AG04449 (cell line): ENCODE results near the gene MUCL3.

Experiments used
- CTCF ChIA-PET: fragments of 350-600 bp; formaldehyde crosslinking; extraction: SDS; loops from one replicate; lab custom pipeline; 2021; ENCODE audit warnings: antibody characterized with exemption; lab: Yijun Ruan, JAX
- POLR2A ChIA-PET: fragments of 400-600, 350-600 bp; formaldehyde crosslinking; extraction: SDS; loops from one replicate; lab custom pipeline; 2020; ENCODE audit warnings: antibody characterized with exemption, inconsistent platforms; lab: Yijun Ruan, JAX
- DNase-seq: peaks from one replicate; pipeline ENCODE4 v3.0.0-alpha.2; 2010; ENCODE audit warnings: low read depth, low spot score
- H3K4me3 ChIP-seq: 2 replicates; pipeline ENCODE4 v1.5.1; 2011; ENCODE audit warnings: low read depth, mild to moderate bottlenecking, control low read depth, low read length
- CTCF ChIP-seq: IDR thresholded peaks from one replicate; pipeline ENCODE4 v1.5.1; 2011; ENCODE audit warnings: mild to moderate bottlenecking, moderate library complexity, low read length, control low read depth, inconsistent platforms; ENCODE audit not compliant: insufficient read depth; ENCODE audit errors: missing control alignments

MUCL3 gene

GRCh38 chr6:30979141-30979540, 38.4 kb downstream of the MUCL3 start:
- DNase-seq, result peak; percentile 7
- H3K4me3 ChIP-seq, result no peak overlapping the region
- POLR2A ChIA-PET, result no interaction called here
- TF ChIP-seq CTCF, result no peak
- CTCF ChIA-PET, result interaction anchor here (1.2 to 2.3 kb wide), 4 partner anchors 38 to 108 kb away, joined by 3 to 10 read pairs (median 4); partner anchors contain the start of gene MUCL3

- ChIA-PET CTCF (interaction anchor here (1.2 to 2.3 kb wide), 3 partner anchors 39 to 108 kb away, joined by 3 to 10 read pairs (median 4); partner anchors contain the start of gene MUCL3), POLR2A (no interaction called here)
- TF ChIP-seq CTCF, result no peak
Measured at GRCh38 chr6:30979690-30980089, 38.9 kb downstream of the MUCL3 start.

GRCh38 chr6:30981942-30982772, 41.4 kb downstream of the MUCL3 start:
- DNase-seq, result peak; percentile 23
- peak overlapping the region; percentile 49 for H3K4me3 ChIP-seq
- CTCF ChIA-PET, result interaction anchor here (0.8 to 2.8 kb wide), 11 partner anchors 12 to 105 kb away, joined by 3 to 11 read pairs (median 4); partner anchors contain the start of gene MUCL3
- POLR2A ChIA-PET, result interaction anchor here (1.2 kb wide), 1 partner anchor 26 kb away, joined by 3 read pairs; no protein-coding TSS in a partner anchor
- TF ChIP-seq CTCF, result peak; percentile 44

More at GRCh38 chr6:30979690-30980089, 38.9 kb downstream of the MUCL3 start:
- no peak for DNase-seq
- H3K4me3 ChIP-seq, result no peak overlapping the region

GRCh38 chr6:30983439-30983838, 42.7 kb downstream of the MUCL3 start, which contains the start of gene MUC21:
TSS of gene MUC21 (plus strand) at chr6:30983718. CDS start at chr6:30983959, 241 bp downstream.
- ChIA-PET POLR2A (no interaction called here), CTCF (interaction anchor here (0.9 to 2.8 kb wide), 3 partner anchors 68 to 87 kb away, joined by 3 to 11 read pairs (median 10); no protein-coding TSS in a partner anchor)
- H3K4me3 ChIP-seq, result no peak within 1 kb of the TSS
- no peak for DNase-seq
- TF ChIP-seq CTCF, result no peak

GRCh38 chr6:30985490-30985889, 44.7 kb downstream of the MUCL3 start:
- no peak for TF ChIP-seq CTCF
- ChIA-PET CTCF (interaction anchor here (1.2 kb wide), 1 partner anchor 59 kb away, joined by 3 read pairs; no protein-coding TSS in a partner anchor), POLR2A (no interaction called here)
- DNase-seq, result no peak
- no peak overlapping the region for H3K4me3 ChIP-seq

- H3K4me3 ChIP-seq, result no peak overlapping the region
- CTCF ChIA-PET, result no interaction called here
- POLR2A ChIA-PET, result no interaction called here
- TF ChIP-seq CTCF, result no peak
- no peak for DNase-seq
Measured at GRCh38 chr6:30987304-30987703, 46.5 kb downstream of the MUCL3 start.
